ENCODE data around the gene FDXR.

- TF ChIP-seq CTCF (IDR thresholded peaks at IDR 0.05 in 4 of 5, conservative IDR thresholded peaks at IDR 0.05 in 1 of 5) (no peak), POLR2A (IDR thresholded peaks at IDR 0.05) (no peak)
Observed at GRCh38 chr17:74822939-74823367, 49.8 kb downstream of the FDXR start.

Data from gastrocnemius medialis (tissue), 4 donors.